Stomach (tissue), 4 donors: ENCODE measurements around the gene GALNT18.

Experiments used
- CTCF ChIP-seq, 7 experiments: fragments of 450-650 bp in 4 of 7; fragments of 200-600 bp in 3 of 7; sonication (generic) in 3 of 7; IDR thresholded peaks; one replicate each; pipeline ENCODE4 v1.5.1; 2016 to 2019; ENCODE audit warnings: antibody characterized with exemption in 7 of 7, control low read depth in 2 of 7, mild to moderate bottlenecking in 1 of 7
- EP300 ChIP-seq: sonication (generic); formaldehyde crosslinking; IDR thresholded peaks from one replicate; pipeline ENCODE4 v1.6.1; 2017; ENCODE audit warnings: antibody characterized with exemption
- POLR2A ChIP-seq, 4 donors: fragments of 450-650 bp; IDR thresholded peaks; one replicate each; pipeline ENCODE4 v1.6.1; 2016; ENCODE audit warnings: antibody characterized with exemption in 4 of 4, control low read depth in 2 of 4, mild to moderate bottlenecking in 1 of 4, moderate library complexity in 1 of 4

- no peak for TF ChIP-seq CTCF (IDR thresholded peaks at IDR 0.05)
- TF ChIP-seq POLR2A (IDR thresholded peaks at IDR 0.05) = no peak
- no peak for TF ChIP-seq EP300
These were observed 18.3 kb upstream of the GALNT18 start for GRCh38 chr11:11640152-11640551.
